HepG2 (cell line): ENCODE results near the gene POLR1D. TPM values are rescaled to one million over a fixed set of nuclear protein-coding genes. Genes with fewer than 3 reads are reported as not detected.

Experiments
- BRD4 ChIP-seq: sonication (generic); formaldehyde crosslinking; IDR thresholded peaks from 2 replicates; pipeline ENCODE4 v1.4.0; 2020; ENCODE audit warnings: missing genetic modification reagents
- CENPT ChIP-seq: sonication (generic); formaldehyde crosslinking; IDR thresholded peaks from 2 replicates; pipeline ENCODE4 v1.8.0; 2022; ENCODE audit warnings: low read depth, mild to moderate bottlenecking, moderate library complexity, missing genetic modification reagents
- CHD4 ChIP-seq: fragments of 200-600 bp; sonication (generic); IDR thresholded peaks from 2 replicates; pipeline ENCODE4 v1.7.0; 2017; ENCODE audit warnings: mild to moderate bottlenecking, low read length, borderline replicate concordance
- CREM ChIP-seq, 2 experiments: sonication (generic) in 1 of 2; formaldehyde crosslinking in 1 of 2; IDR thresholded peaks; 2 replicates each; pipeline versions ENCODE4 v1.4.0 to v1.6.1; 2016 to 2020; ENCODE audit warnings: antibody characterized with exemption in 1 of 2, mild to moderate bottlenecking in 1 of 2, missing genetic modification reagents in 1 of 2
- FOXP1 ChIP-seq, 2 experiments: fragments of 450-650 bp in 1 of 2; IDR thresholded peaks; 2 replicates each; pipeline ENCODE4 v1.6.1; 2017 to 2018; ENCODE audit warnings: antibody characterized with exemption in 1 of 2
- HDAC2 ChIP-seq: sonication (generic); formaldehyde crosslinking; IDR thresholded peaks from 2 replicates; pipeline ENCODE4 v1.4.0; 2020; ENCODE audit warnings: missing genetic modification reagents
- HNRNPH1 ChIP-seq: fragments of 200-400 bp; formaldehyde crosslinking; optimal IDR thresholded peaks from 2 replicates; pipeline ENCODE3; 2017; ENCODE audit warnings: mild to moderate bottlenecking, low read depth, low read length
- KAT7 ChIP-seq: IDR thresholded peaks from 2 replicates; pipeline ENCODE4 v1.6.1; 2018; ENCODE audit warnings: borderline replicate concordance, missing compliant biosample characterization
- KDM6A ChIP-seq: IDR thresholded peaks from 2 replicates; pipeline ENCODE4 v1.6.1; 2016; ENCODE audit warnings: low read depth
- KLF16 ChIP-seq, 2 experiments: sonication (generic) in 1 of 2; formaldehyde crosslinking in 1 of 2; IDR thresholded peaks; 2 replicates each; pipeline versions ENCODE4 v1.6.1 to v1.8.0; 2016 to 2023; ENCODE audit warnings: missing genetic modification reagents in 2 of 2, missing compliant biosample characterization in 1 of 2
- KLF6 ChIP-seq: IDR thresholded peaks from 2 replicates; pipeline ENCODE4 v1.8.0; 2016; ENCODE audit warnings: missing biosample characterization, missing genetic modification reagents
- MAFK ChIP-seq, 2 experiments: IDR thresholded peaks in 1 of 2; conservative IDR thresholded peaks in 1 of 2; 2 replicates each; pipeline ENCODE4 v1.6.1; 2011; ENCODE audit warnings: improper control_type of control experiment in 2 of 2, low read length in 2 of 2
- MED1 ChIP-seq: sonication (generic); formaldehyde crosslinking; IDR thresholded peaks from 2 replicates; pipeline ENCODE4 v1.4.0; 2020; ENCODE audit warnings: missing genetic modification reagents
- MXD1 ChIP-seq: sonication (generic); formaldehyde crosslinking; IDR thresholded peaks from 2 replicates; pipeline ENCODE4 v1.4.0; 2020; ENCODE audit warnings: mild to moderate bottlenecking, missing genetic modification reagents
- NCOA2 ChIP-seq: sonication (generic); formaldehyde crosslinking; IDR thresholded peaks from 2 replicates; pipeline ENCODE4 v1.8.0; 2022; ENCODE audit warnings: inconsistent platforms
- PCBP2 ChIP-seq: fragments of 200-400 bp; formaldehyde crosslinking; optimal IDR thresholded peaks from 2 replicates; pipeline ENCODE3; 2018; ENCODE audit warnings: low read length, low read depth; ENCODE audit not compliant: poor library complexity, severe bottlenecking
- PITX1 ChIP-seq: sonication (generic); formaldehyde crosslinking; IDR thresholded peaks from 2 replicates; pipeline ENCODE4 v1.5.1; 2020; ENCODE audit warnings: mild to moderate bottlenecking, missing genetic modification reagents
- SP4 ChIP-seq: sonication (generic); formaldehyde crosslinking; IDR thresholded peaks from 2 replicates; pipeline ENCODE4 v1.8.1; 2023; ENCODE audit warnings: mild to moderate bottlenecking, missing genetic modification reagents
- TBX2 ChIP-seq: sonication (generic); formaldehyde crosslinking; IDR thresholded peaks from 2 replicates; pipeline ENCODE4 v1.5.0; 2020; ENCODE audit warnings: missing genetic modification reagents, mild to moderate bottlenecking, borderline replicate concordance
- TBX3 ChIP-seq: fragments of 450-650 bp; IDR thresholded peaks from 2 replicates; pipeline ENCODE4 v1.6.1; 2017; ENCODE audit warnings: antibody characterized with exemption, mild to moderate bottlenecking, inconsistent platforms, borderline replicate concordance
- TFDP2 ChIP-seq: sonication (generic); formaldehyde crosslinking; IDR thresholded peaks from 2 replicates; pipeline ENCODE4 v1.4.0; 2020; ENCODE audit warnings: missing genetic modification reagents
- TP53 ChIP-seq: sonication (generic); formaldehyde crosslinking; conservative IDR thresholded peaks from 2 replicates; pipeline ENCODE4 v1.4.0; 2020; ENCODE audit warnings: missing genetic modification reagents
- ZFP36L2 ChIP-seq: sonication (generic); formaldehyde crosslinking; IDR thresholded peaks from 2 replicates; pipeline ENCODE4 v1.4.0; 2020; ENCODE audit warnings: missing genetic modification reagents
- ZFP90 ChIP-seq: sonication (generic); formaldehyde crosslinking; IDR thresholded peaks from 2 replicates; pipeline ENCODE4 v1.8.0; 2022; ENCODE audit warnings: missing genetic modification reagents, mild to moderate bottlenecking, inconsistent platforms, borderline replicate concordance
- ZFX ChIP-seq: sonication (generic); formaldehyde crosslinking; IDR thresholded peaks from 2 replicates; pipeline ENCODE4 v1.4.0; 2020; ENCODE audit warnings: mild to moderate bottlenecking, low read depth, missing genetic modification reagents, moderate library complexity
- ZNF121 ChIP-seq: sonication (generic); formaldehyde crosslinking; IDR thresholded peaks from 2 replicates; pipeline ENCODE4 v1.5.0; 2020; ENCODE audit warnings: mild to moderate bottlenecking, missing genetic modification reagents
- ZNF256 ChIP-seq: sonication (generic); formaldehyde crosslinking; conservative IDR thresholded peaks from 2 replicates; pipeline ENCODE4 v1.4.0; 2020; ENCODE audit warnings: missing genetic modification reagents
- ZNF629 ChIP-seq: sonication (generic); formaldehyde crosslinking; conservative IDR thresholded peaks from 2 replicates; pipeline ENCODE4 v1.5.0; 2020; ENCODE audit warnings: missing genetic modification reagents
- ZNF703 ChIP-seq: sonication (generic); formaldehyde crosslinking; IDR thresholded peaks from 2 replicates; pipeline ENCODE4 v1.5.1; 2020; ENCODE audit warnings: missing genetic modification reagents, mild to moderate bottlenecking, moderate library complexity, borderline replicate concordance
- ZSCAN20 ChIP-seq: sonication (generic); formaldehyde crosslinking; IDR thresholded peaks from 2 replicates; pipeline ENCODE4 v1.4.0; 2020; ENCODE audit warnings: missing genetic modification reagents, mild to moderate bottlenecking, borderline replicate concordance
- ZSCAN22 ChIP-seq: sonication (generic); formaldehyde crosslinking; IDR thresholded peaks from 2 replicates; pipeline ENCODE4 v1.4.0; 2020; ENCODE audit warnings: mild to moderate bottlenecking, missing genetic modification reagents
- polyA plus RNA-seq, 8 experiments: library from polyadenylated mRNA; depleted of rRNA in 3 of 8; stranded (reverse) in 7 of 8; unstranded in 1 of 8; fragments of >200 nt; fragmentation: Illumina TruSeq in 4 of 8; extraction: Trizol in 4 of 8; gene quantifications; 2 replicates each; pipeline versions ENCODE4 v1.2.1 to v1.2.3, GENCODE V29; 2011 to 2016; ENCODE audit warnings: low read depth in 4 of 8, missing spikeins in 1 of 8, mixed read lengths in 1 of 8; ENCODE audit not compliant: insufficient read depth in 1 of 8
- total RNA-seq, 5 experiments: library from RNA; depleted of rRNA; stranded (reverse); fragments of >200 nt; fragmentation: Illumina TruSeq; extraction: Trizol; gene quantifications; 2 replicates each; pipeline ENCODE4 v1.2.3, GENCODE V29; 2016; ENCODE audit warnings: low read depth in 1 of 5

POLR1D gene
- total and polyA plus RNA-seq, 2 of the 13 experiments (the other 11 are each of a cell fraction or from before 2014, with no cell fraction given) = 183 to 490 TPM

GRCh38 chr13:27641711-27642502, 20.2 kb downstream of the POLR1D start (continued):
- TF ChIP-seq KLF16 (CRISPR knock-in tag; IDR thresholded peaks at IDR 0.05) (no peak), NCOA2 (CRISPR knock-in tag) (peak; percentile 81), ZNF121 (no peak), MAFK (conservative IDR thresholded peaks at IDR 0.05 in 1 of 2, IDR thresholded peaks at IDR 0.05 in 1 of 2; ENCODE audit: low read length in 2 of 2) (0 out of 4 replicates have a peak, but pooled peaks of 1 of the 2 experiments have one; percentile 18), ZNF256 (CRISPR knock-in tag) (no peak), TBX3 (peak; percentile 21; the same call in 1 of the 2 replicates), SP4 (CRISPR knock-in tag) (no peak), PITX1 (peak; percentile 17; the same call in 1 of the 2 replicates), KLF6 (no peak), ZFP90 (no peak), TP53 (0 out of 2 replicates have a peak, but pooled peaks have one; percentile 19), KAT7 (CRISPR knock-in tag) (no peak), CHD4 (no peak; the same call in 1 of the 2 replicates), ZFX (CRISPR knock-in tag) (peak; percentile 58; the same call in 1 of the 2 replicates), ZFP36L2 (CRISPR knock-in tag) (no peak), TBX2 (CRISPR knock-in tag) (peak; percentile 73; the same call in 1 of the 2 replicates), FOXP1 (IDR thresholded peaks at IDR 0.05) (peak; percentile 42; the same call in 1 of the 2 replicates), FOXP1 (CRISPR knock-in tag; IDR thresholded peaks at IDR 0.05) (peak; percentile 91), MED1 (CRISPR knock-in tag) (peak; percentile 90), BRD4 (CRISPR knock-in tag) (no peak), HNRNPH1 (no peak), CREM (IDR thresholded peaks at IDR 0.05) (peak; percentile 75), CREM (CRISPR knock-in tag; IDR thresholded peaks at IDR 0.05) (no peak), ZNF703 (no peak), TFDP2 (CRISPR knock-in tag) (no peak), KDM6A (CRISPR knock-in tag) (peak; percentile 65), ZNF629 (CRISPR knock-in tag) (0 out of 2 replicates have a peak, but pooled peaks have one; percentile 20), ZSCAN20 (no peak), CENPT (no peak), ZSCAN22 (no peak), HDAC2 (CRISPR knock-in tag) (peak; percentile 44; the same call in 1 of the 2 replicates), PCBP2 (no peak), MXD1 (CRISPR knock-in tag) (no peak)
